ENCODE data around the gene POLR3B.
"Not testable (repeated sequence)": the region's sequence is repeated elsewhere in the genome, so short reads cannot be mapped to it uniquely, and the experiment has no call there.

POLR3B gene

DNA sequence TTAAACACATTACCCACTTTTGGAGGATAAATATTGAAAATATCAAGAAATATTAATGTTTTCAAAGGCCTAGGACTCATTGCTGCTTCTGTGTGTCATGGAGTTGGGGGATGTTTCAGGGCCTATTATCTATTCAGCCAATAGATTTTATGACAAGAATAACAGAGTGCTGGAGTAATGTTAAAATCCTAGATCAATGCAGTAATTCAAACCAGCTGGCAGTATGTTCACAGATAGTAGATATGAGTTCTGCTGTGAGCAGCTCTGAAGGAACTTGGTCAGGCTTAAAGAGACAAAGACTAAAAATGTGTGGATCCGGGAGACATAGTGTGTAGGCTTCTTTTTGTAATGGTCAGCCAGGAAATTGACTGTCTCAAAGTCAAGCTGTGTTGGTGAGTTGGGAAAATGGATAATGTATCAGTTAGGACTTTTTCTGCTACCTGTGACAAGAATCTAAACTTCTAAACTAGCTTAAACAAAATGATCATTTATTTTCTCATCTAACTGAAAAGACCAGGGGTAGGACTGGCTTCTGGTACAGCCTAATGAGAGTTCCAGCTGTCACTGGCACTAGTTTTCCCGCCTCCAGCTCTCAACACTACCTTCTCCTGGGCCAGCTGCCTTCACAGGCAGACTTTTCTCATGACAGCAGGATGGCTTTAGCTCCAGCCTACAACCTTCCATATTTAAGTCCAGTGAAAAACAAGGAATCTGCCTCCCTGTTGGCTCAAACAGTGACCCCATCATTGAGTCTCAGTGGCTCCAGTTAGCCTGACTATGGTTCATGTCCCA lies 16.3 kb upstream of the POLR3B start:
- intact Hi-C loops (cut with DNase I), result no loop called here
- DNase-seq, result no peak

DNA sequence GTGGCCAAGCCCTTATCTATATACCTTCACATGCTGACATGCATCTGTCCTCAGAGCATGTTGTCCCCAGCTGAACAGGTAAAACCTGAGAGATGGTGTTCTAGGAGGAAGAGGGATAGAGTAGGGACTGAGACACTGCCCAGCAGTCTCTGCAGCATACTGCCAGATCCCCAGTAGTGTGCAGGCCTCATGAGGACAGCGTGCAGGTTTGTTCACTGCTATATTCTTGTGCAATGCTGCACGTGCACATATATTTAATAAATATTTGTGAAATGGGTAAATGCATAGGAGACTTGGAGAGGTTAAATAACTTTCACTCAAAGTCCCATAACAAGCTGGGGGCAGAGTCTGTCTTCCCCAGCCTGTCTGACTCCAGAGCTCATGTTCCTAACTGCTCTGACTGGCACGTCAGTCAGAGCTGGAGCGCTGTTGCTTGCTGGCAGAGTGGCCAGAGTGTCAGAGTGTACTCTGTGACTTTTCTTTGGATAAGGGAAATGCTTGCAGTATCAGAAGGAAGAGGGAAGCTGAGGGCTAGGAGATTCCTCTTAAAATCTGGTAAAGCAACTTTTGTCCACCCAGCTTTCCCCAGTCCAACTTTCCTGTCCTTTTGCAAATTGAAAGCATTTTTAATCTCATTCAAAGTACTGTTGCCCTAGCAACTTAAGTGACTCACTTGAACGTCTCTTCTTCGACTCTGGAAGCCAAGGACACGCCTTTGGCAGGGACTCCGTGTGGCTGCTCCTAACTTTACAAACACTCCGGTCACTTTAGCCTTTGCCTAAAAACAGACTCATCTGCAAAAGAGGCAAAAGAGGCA lies 14.9 kb upstream of the POLR3B start:
- no peak for DNase-seq
- intact Hi-C loops (cut with DNase I), result no loop called here

DNA sequence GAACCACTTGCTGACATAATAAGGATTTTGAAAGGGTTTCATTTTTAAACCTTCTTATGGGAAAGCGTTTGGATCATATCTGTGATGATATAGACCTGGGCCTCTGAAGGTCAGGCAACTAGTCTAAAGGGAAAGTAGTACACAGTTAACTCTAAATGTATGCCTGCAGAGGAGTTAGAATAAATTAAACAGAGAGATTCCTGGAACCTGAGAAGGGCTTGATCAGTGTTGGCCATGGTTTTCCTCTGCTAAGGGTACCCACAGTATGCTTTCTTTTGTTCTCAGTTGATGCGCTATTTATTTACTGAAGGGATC lies 14.4 kb upstream of the POLR3B start:
- no peak for DNase-seq
- intact Hi-C loops (cut with DNase I), result no loop called here

GRCh38 chr12:106344131-106344530 lies 13.4 kb upstream of the POLR3B start:
- intact Hi-C loops (cut with DNase I), result no loop called here
- DNase-seq, result no peak

- DNase-seq, result peak in 4 of 10 donors; percentile 23 to 55 (median 31)
- intact Hi-C loops (cut with DNase I), result loop anchor here (5.0 kb wide), 1 partner anchor 118 kb away; no protein-coding TSS in a partner anchor
These were observed 11.8 kb upstream of the POLR3B start for GRCh38 chr12:106345746-106346145.

- no peak for DNase-seq
- intact Hi-C loops (cut with DNase I), result loop anchor here (5.0 kb wide), 1 partner anchor 121 kb away; no protein-coding TSS in a partner anchor
These were observed 9.1 kb upstream of the POLR3B start for GRCh38 chr12:106348411-106348810.

DNA sequence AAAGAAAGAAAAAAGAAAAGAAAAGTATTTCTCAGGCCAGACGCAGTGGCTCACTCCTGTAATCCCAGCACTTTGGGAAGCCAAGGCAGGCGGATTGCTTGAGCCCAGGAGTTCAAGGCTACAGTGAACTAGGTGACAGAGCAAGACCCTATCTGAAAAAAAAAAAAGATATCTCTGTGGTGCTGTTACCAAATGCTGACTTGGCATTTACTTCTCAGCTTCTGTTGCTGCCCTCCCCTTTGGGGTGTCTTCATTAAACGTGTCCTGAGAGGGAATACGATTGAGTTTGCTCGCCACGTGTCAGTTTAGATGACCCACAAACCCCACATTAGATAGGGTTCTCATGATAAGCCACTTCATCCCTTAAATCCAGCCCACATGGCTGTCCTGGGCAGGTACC lies 4.4 kb upstream of the POLR3B start:
- no peak for DNase-seq
- intact Hi-C loops (cut with DNase I), result loop anchor here (10.0 kb wide), 1 partner anchor 1118 kb away; the partner anchor contains the start of gene APPL2

GRCh38 chr12:106358396-106359241 lies 1.1 kb downstream of the POLR3B start:
- intact Hi-C loops (cut with DNase I), result loop anchor here (1.0 to 10.0 kb wide), 4 partner anchors 28 to 1124 kb away; partner anchors contain the start of genes APPL2, RIC8B and TCP11L2
- DNase-seq, result peak in 1 of 10 donors; percentile 4

GRCh38 chr12:106359646-106360399 lies 2.3 kb downstream of the POLR3B start:
- intact Hi-C loops (cut with DNase I), result loop anchor here (5.0 to 10.0 kb wide), 3 partner anchors 58 to 1125 kb away; partner anchors contain the start of genes APPL2, RIC8B and TCP11L2

GRCh38 chr12:106360400-106360994 lies 2.9 kb downstream of the POLR3B start:
- intact Hi-C loops (cut with DNase I), result no loop called here
- DNase-seq, result no peak

More at GRCh38 chr12:106359646-106360399, 2.3 kb downstream of the POLR3B start:
- DNase-seq, result no peak

- intact Hi-C loops (cut with DNase I), result no loop called here
- DNase-seq, result no peak
These were observed 5.4 kb downstream of the POLR3B start for GRCh38 chr12:106362971-106363370.

GRCh38 chr12:106364261-106364660 lies 6.7 kb downstream of the POLR3B start:
- intact Hi-C loops (cut with DNase I), result no loop called here
- DNase-seq, result no peak

- intact Hi-C loops (cut with DNase I), result no loop called here
- no peak for DNase-seq
These were observed 12.2 kb downstream of the POLR3B start for GRCh38 chr12:106369624-106370346.

GRCh38 chr12:106378788-106379187 lies 21.2 kb downstream of the POLR3B start:
- intact Hi-C loops (cut with DNase I), result no loop called here
- DNase-seq, result no peak

DNA sequence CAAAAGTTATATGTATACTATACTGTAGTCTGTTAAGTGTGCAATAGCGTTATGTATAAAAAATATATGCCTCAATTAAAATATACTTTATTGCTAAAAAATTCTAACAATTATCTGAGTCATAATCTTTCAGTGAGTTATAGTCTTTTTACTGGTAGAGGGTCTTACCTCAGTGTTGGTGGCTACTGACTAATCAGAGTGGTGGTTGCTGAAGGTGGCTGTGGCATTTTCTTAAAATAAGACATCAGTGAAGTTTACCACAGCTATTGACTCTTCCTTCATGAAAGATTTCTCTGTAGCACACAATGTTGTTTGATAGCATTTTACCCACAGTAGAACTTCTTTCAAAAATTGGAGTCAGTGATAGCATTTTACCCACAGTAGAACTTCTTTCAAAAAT lies 23.4 kb downstream of the POLR3B start:
- DNase-seq, result no peak
- intact Hi-C loops (cut with DNase I), result no loop called here

- intact Hi-C loops (cut with DNase I); DNase-seq: not testable (repeated sequence)
These were observed 24.3 kb downstream of the POLR3B start for GRCh38 chr12:106381866-106382265.

DNA sequence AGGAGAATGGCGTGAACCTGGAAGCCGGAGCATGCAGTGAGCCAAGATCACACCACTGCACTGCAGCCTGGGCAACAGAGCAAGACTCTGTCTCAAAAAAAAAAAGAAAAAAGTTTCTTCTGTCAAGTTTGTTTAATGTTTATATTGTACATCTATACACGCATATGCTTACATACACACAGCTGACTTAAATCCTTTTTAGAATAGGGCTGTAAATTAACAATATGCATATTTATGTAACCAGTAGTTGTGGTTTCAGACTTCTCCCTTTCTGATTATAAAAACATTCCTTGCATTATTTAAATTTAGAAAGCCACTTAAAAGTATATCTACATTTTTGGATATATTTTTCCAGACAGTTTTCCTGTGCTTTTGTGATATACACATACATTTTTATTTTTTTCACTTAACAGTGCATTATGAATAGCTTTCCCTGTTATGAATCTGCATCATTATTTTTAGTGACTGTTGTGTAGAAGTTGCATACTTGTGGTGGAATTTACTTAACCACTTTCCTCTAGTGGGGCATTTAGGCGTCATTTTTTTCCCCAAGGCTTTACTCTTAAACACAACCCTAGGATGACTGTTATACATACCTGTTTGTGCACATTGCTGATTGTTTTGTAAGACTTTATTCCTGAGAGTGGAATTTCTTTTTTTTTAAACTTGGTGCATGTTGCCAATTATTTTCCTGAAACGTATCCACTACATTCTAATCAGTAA lies 29.4 kb downstream of the POLR3B start:
- DNase-seq, result no peak
- intact Hi-C loops (cut with DNase I), result loop anchor here (1.0 kb wide), 3 partner anchors 29 to 533 kb away; no protein-coding TSS in a partner anchor

GRCh38 chr12:106387848-106388377 lies 30.4 kb downstream of the POLR3B start:
- DNase-seq, result no peak
- intact Hi-C loops (cut with DNase I), result no loop called here

Measured in posterior cingulate gyrus (tissue), 11 donors.